ENCODE measurements around the gene PRR23C.
"Not testable (repeated sequence)": the region's sequence is repeated elsewhere in the genome, so short reads cannot be mapped to it uniquely, and the experiment has no call there.

Gene PRR23C

GRCh38 chr3:139044366-139045210, at the start of gene PRR23C:
TSS of gene PRR23C (minus strand) at chr3:139044892. CDS start at chr3:139044620, 272 bp downstream.
- DNase-seq, result no peak

- no peak for DNase-seq
Measured at GRCh38 chr3:139093840-139094239, 49.1 kb upstream of the PRR23C start.

- no peak for DNase-seq
Measured at GRCh38 chr3:139088462-139089324, 44.0 kb upstream of the PRR23C start.

GRCh38 chr3:139087621-139088020, 42.9 kb upstream of the PRR23C start:
- DNase-seq, result no peak

- DNase-seq, result no peak
Measured at GRCh38 chr3:139084176-139084575, 39.5 kb upstream of the PRR23C start.

GRCh38 chr3:139074565-139075115, 29.9 kb upstream of the PRR23C start:
- no peak for DNase-seq

- no peak for DNase-seq
Measured at GRCh38 chr3:139062918-139063317, 18.2 kb upstream of the PRR23C start.

- no peak for DNase-seq
Measured at GRCh38 chr3:139052802-139053600, 8.3 kb upstream of the PRR23C start.

- DNase-seq, result no peak
Measured at GRCh38 chr3:139043554-139044365, 932 bp downstream of the PRR23C start.

- no peak for DNase-seq
Measured at GRCh38 chr3:139037478-139037877, 7.2 kb downstream of the PRR23C start.

- DNase-seq, result no peak
Measured at GRCh38 chr3:139032326-139033002, 12.2 kb downstream of the PRR23C start.

- not testable (repeated sequence) for DNase-seq
Measured at GRCh38 chr3:139030576-139030975, 14.1 kb downstream of the PRR23C start.

GRCh38 chr3:139024968-139025367, 19.7 kb downstream of the PRR23C start:
- DNase-seq, result no peak

GRCh38 chr3:139020868-139021234, 23.8 kb downstream of the PRR23C start, which contains the start of gene PRR23B:
TSS of gene PRR23B (minus strand) at chr3:139020926. CDS start at chr3:139020661, 265 bp downstream.
- no peak for DNase-seq

- DNase-seq, result no peak
Measured at GRCh38 chr3:139020036-139020867, 24.4 kb downstream of the PRR23C start.

GRCh38 chr3:139016430-139017048, 28.2 kb downstream of the PRR23C start:
- DNase-seq, result no peak

- DNase-seq, result no peak
Measured at GRCh38 chr3:139006051-139006716, 38.5 kb downstream of the PRR23C start, which contains the start of gene PRR23A. TSS of gene PRR23A (minus strand) at chr3:139006268. CDS start at chr3:139006268, 0 bp downstream.

GRCh38 chr3:139005356-139005993, 39.2 kb downstream of the PRR23C start:
- no peak for DNase-seq

All from activated CD8-positive, alpha-beta memory T cell treated with anti-CD3 and anti-CD28 coated beads for 24 hours (primary cell).